NCI-H226 (cell line): ENCODE measurements around the gene SCN8A.

Experiments
- DNase-seq: peaks from one replicate; pipeline ENCODE4 v3.0.0-alpha.2; 2015

Gene SCN8A

DNA sequence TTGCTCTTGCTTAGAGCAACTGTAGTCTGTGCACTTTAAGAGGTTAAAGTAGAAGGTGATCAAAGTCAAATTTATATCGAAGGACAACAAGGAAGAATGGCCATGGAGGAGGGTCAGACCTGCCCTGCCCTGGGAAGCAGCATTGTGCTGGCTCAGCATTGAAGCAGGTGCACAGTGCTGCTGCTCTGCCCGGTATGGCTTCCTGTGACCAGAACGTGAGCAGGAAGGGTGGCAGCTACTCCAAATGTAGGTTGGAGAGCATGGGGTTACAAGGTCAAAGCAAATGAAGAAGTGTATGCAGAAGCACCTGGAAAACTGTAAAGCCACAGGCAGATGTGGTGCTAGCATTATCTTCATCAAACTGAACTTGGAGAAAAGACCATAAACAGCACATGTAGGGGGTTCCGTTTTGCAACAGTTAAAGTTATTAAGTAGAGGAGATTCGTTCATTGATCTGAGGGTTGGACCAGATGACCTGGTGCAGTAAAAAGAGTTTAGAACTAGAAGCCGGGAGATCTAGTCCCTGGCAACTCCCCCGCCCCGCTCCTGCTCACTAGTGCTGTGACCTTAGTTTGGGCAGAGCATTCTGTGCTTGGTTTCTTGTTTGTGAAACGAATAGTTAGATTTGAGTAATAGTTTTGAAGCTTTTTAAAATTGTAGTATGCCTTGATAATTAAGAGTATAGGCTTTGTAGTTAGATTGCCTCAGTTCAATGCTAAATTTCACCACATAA, 84.2 kb downstream of the SCN8A start:
- no peak for DNase-seq

DNA sequence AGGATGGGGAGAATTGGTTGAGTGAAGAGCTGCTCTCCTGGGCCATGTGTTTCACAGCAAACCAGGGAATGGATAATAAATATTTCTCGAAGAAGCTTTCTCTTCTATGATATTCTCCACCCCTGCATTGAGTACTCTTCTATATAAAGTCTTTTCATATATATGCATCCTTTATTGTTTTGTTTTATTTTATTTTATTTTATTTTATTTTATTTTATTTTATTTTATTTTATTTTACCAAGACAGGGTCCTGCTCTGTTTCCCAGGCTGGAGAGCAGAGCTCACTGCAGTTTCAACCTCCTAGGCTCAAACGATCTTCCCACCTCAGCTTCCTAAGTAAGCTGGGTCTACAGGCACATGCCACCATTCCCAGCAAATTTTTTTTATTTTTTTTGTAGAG, 85.8 kb downstream of the SCN8A start:
- DNase-seq: no peak

DNA sequence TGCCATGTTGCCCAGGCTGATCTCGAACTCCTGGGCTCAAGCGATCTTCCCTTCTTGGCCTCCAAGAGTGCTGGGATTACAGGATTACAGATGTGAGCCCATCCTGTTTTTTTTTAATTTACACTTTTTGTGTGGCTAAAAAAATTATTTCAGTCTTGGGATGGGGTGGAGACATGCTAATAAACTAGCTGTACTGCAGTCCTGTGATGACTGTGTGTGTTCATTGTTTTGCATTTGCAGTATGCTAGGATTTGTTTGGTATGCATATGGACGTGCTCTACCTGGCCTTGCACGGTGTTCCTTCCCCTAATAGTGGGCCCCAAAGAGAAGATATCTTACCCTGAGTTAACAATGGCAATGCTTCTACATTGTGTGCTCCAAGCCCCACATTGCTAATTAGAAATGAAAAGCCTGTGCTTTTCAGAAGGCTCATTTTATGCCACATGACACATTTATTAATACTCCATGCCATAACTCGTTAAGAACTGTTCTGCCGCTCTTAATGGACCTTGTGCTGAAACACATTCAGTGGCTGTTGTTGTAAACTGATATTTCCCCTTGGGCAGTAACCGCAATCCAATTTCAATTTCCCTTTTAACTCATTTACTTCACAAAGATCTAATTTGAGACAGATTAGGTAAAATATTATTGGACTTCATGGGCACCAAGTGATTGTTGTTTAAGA, 86.4 kb downstream of the SCN8A start:
- DNase-seq: no peak

DNA sequence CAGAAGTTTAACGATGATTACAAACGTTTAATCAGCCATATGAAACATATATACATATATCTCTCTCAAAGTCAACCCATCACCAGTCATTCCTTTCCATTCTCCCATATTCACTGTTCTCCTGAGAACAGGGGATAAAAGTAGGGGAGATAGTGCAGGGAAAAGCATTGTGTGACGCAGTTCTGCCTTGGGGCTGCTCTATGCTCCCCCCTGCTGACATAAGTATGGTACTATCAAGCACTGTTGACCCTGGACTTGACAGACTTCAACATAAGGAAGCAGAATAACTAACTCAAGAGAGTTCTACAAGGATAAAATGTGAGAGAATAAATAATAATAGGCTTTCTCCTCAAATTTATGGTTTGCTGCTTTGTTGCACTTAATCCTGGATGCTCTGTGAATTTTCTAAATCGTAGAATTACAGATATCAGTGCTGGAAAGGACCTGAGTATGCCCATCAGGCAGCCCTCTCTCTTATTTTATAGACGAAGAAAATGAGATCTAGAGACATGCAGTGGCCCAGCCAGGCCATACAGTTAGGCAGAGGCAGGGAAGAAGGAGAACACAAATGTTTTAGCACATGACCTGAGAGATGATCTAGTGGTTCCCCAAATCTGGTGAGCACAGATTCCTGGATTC, 87.2 kb downstream of the SCN8A start:
- DNase-seq: peak; percentile 37

DNA sequence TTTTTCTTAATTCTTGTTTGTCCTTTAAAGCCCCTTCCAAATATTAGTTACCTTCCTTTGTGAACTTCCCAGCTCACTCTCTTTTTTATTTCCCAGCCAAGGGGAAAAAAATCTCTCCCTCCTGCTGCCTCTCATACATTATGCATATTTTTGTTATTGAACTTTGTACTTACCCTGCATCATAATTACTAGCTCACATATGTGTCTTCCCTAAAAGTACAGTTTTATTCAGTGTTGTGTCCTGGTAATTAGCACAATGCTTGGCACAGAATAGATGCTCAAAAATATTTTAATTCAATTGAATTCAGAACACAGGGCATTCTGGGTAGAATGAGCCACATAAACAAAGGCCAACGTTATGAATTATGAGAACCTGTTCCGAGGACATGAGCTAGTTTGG, 91.9 kb downstream of the SCN8A start:
- no peak for DNase-seq

DNA sequence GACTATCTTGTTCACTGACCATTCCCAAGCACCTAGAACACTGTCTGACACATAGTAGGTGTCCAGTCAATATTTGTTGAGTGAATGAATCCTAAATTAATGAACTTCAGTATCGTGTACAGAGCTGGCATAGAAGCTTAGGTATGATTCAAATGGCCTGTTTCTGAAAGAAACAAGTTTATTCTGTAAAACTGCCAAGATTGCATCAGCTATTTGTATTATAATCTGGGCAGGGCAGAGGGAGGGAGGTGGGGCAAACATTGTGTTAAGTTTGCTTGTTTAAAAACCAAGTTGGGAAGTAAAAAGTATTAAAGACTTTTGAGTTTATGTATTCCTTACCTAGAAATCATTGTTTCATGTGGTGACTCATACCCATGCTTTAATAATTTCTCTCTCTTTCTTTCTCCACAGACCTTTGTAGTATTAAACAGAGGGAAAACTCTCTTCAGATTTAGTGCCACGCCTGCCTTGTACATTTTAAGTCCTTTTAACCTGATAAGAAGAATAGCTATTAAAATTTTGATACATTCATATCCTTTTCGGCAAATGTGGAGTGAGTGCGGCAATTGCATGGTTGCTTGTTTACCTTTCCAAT, 92.8 kb downstream of the SCN8A start:
- DNase-seq: peak; percentile 69

DNA sequence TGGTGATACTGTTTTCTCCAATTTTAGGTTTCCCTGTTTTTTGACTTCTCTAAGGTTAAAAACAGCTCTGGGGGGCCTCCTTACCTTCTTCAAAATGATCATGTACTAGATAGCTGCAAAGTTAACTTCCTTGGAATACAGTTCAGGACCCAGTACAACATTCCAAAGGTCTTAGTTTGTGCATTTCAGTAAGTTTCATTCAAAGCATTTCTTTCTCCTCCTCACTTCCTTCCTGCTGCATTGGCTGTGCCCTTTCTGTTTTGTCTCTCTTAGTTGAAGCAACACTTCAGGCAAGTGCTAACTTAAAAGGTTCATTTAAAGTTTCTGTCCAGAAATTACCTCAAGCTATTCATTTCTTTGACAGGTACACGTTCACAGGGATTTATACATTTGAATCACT, 95.7 kb downstream of the SCN8A start:
- peak; percentile 72 for DNase-seq

DNA sequence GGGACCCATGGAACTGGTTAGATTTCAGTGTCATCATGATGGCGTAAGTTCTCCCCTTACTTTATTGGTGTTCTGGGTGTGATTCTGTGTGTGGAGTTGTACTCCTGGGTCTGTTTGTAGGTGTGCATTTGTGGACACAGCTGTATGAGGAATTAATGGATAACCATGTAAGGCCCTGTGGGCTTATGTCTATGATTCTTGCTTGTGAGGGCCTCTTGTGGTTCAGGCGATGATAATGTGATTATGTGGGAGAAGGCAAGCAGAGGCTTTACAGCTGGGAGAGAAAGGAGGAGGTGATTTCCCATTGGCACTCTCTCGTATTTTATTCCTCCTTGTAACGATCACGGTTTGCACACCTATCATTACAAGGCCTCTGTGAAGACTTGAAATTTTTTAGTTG, 96.1 kb downstream of the SCN8A start:
- DNase-seq: peak; percentile 42

DNA sequence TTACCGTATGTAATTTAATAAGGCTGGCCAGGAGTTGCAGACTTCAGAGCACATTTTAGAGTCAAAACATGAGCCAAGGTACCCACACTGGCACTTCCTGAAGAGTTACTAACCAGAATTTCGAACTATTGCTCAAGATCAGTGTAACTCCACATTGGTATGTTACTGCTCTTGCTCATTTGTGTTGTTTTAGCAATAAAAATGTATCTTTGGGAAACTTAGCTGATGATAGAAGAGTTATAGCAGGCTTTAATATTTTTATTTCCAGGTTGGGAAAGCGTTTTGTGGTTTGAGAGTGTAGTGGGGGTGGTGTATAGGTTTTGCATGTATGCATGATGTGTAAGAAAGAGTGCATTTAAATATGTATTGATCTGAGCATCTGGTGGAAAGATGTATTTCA, 96.6 kb downstream of the SCN8A start:
- peak; percentile 75 for DNase-seq

DNA sequence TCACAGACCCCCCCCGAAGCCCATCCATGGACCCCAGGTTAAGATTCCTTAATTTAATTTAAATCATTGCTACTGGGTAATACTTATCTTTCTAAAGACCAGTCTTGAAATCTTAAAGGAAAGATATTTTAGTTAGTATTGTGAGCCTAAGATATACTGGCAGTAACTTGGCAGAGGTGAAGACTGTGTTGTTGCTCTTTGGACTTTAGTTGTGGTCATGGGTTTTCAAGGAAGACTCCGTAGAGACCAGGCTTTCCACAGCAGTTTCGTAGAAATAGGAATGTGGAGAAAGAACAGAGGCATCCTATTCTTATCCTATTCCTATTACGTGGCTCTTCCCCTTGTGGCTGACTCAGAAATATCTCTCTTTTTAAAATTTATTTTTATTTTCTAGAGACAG, 99.0 kb downstream of the SCN8A start:
- DNase-seq: no peak

DNA sequence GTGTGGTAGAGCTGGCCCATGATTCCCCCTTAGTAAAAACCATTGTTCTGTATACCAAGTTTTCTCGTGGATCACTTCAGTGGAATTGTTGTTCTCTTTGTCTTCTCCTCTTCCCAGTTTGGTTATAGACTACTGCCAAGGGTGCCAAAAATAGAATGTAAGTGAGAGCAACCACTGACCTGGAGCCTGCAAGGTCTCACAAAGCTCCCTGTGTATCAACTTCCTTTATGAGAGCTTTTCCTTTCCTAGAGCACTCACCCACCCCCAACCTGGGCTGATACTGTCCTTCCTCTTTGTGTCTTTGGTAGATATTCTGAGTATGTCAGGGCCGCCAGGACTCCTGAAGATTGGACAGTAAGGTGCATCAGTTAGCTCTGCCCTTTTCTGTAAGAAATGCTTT, 101.0 kb downstream of the SCN8A start:
- DNase-seq: no peak

DNA sequence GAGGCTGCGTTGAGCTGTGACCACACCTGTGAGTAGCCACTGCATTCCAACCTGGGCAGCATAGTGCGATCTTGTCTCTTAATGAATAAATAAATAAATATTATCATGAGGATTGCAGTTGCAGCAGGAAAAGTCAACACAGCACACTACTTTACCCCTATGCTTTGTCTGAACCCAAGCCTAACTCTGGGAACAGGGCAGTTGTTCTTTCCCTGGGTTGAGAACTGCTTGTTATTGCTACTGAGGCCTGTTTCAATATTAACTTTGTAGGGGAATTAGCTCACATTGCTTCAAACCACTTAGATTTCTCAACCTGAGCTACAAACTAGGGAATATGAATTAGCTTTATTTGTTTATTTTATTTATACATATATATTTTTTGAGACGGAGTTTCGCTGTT, 102.5 kb downstream of the SCN8A start:
- DNase-seq: no peak

DNA sequence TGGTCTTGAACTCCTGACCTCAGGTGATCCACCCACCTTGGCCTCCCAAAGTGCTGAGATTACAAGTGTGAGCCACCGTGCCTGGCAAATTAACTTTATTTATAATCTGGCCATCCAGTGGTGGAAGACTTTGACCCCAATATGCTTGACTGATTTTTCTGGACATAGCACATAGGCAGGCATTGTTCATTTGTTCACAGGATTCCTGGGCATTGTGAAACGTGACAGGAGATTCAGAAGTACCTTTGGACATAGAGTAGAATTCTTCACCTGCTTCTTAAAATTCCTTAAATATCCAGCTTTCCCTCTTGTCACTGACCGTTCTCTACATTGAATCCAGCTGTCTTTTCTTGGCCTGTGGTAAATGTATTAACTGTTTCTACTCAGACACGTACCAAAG, 103.1 kb downstream of the SCN8A start:
- DNase-seq: no peak

DNA sequence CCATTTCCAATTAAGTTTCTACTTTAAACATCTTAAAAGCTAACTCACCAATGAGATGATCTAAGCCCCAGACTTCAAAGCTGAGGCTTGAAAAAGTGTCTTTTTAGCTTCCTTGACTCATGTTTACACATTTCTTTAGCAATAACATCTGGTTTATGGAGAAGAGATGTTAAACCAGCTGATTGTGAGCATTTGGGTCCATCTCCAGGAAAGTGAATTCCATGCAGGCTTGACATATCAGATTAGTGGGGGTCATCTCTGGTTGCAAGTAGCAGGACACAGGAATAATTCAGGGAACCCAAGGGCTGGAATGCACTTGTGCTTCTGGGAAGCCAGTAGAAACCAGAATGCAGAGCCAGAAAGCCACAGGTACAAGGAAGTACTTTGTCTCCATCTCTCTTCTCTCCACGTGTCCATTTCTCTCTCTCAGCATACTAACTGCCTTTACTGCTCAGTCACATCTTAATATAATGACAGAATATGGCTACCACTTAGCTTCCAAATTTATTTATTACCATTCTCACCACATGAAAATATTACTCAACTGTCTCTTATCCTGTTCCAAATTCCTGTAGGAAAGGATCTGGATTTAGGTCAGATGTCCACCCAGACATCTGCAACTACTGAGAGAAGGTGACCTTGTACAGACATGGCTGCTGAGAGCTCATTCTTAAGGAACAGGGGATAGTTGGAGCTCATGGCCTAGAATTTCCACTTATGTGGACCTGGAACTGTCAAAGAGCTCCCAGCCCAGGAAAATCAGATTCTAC, 104.4 kb downstream of the SCN8A start:
- no peak for DNase-seq

DNA sequence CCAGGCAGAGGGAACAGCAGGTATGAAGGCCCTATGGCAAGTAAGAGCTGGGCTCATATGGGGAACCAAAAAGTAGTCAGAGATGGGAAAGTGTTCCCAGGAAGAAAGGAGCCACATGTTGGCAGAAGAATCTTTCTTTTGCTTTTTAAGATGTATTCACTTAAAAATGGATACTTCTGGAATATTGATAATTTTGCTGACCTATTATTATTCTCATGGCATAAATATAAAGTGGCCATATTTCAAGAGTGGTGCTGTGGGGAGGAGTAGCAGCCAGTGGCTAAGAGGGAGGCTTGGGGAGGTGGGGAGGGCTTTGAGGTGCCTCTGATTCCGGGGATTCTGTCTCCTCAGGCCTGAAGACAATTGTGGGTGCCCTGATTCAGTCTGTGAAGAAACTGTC, 108.2 kb downstream of the SCN8A start:
- DNase-seq: no peak

DNA sequence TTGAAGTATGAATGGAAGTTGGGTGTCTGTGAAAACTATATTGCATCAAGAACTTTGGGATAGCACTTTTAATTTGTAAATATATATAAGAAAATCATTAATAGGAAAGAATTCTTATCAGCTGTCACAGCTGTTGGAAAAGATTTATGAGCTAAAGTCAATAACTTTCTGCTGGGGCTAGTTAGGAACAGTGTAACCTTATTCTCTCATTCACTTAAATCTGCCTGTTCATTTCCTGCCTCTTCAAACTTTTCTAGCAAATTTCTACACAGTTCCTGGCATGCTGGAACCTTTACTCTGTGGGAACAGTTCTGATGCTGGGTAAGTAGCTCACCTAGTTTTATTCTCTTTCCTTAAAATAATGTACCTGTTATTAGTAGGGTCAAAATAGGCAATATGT, 109.9 kb downstream of the SCN8A start:
- no peak for DNase-seq

DNA sequence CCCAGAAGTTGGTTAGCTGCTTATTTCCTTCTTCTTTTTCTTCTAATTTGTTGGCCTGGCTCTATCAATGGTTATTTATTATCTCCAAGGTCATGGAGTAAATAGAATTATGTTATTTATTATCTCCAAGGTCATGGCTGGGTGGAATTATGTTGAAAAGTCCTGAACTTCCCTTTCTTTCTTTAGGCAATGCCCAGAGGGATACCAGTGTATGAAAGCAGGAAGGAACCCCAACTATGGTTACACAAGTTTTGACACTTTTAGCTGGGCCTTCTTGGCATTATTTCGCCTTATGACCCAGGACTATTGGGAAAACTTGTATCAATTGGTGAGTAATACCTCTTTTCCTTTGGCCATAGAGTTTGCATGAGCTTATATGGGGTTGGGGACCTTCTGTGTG, 111.6 kb downstream of the SCN8A start:
- no peak for DNase-seq

DNA sequence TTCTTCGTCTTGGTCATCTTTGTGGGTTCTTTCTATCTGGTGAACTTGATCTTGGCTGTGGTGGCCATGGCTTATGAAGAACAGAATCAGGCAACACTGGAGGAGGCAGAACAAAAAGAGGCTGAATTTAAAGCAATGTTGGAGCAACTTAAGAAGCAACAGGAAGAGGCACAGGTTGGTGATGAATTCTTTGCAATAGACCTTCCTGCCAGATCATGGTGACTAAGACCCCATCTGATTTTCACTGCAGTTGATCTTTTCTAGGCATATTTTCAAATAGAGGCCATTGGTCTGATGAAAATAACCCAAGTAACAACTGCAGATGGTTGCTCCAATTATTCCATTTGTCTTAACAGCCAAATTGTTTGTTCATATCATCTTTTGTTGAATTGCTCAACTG, 114.4 kb downstream of the SCN8A start:
- no peak for DNase-seq

DNA sequence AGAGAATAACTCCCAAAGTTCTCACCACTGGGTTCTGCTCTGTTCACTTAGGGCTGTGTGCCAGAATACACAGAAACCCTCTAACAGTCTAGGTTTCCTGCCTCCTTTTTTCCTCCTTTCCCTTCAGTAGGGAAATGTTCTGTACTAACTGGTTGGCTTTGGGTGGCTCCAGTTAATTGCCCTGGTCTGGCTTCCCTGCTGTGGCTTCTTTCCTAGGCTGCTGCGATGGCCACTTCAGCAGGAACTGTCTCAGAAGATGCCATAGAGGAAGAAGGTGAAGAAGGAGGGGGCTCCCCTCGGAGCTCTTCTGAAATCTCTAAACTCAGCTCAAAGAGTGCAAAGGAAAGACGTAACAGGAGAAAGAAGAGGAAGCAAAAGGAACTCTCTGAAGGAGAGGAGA, 115.2 kb downstream of the SCN8A start:
- DNase-seq: no peak

DNA sequence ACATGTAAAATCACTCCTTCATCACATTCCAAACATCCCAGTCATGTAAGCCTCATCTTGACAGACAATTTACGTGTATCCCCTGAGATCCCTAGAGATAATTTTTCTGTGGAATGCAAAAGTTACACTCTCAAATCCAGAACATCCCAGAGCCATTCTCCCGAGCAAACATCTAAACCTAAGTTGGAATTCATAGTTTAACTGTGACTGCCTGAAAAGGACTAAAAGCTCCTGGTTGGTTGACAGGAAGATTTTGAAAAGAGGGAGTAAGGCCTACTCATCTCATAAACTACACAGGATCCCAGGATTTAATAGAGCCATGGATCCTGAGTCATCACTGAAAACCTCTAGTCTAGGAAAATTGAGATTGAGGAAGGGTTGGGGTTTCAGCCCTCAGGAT, 123.6 kb downstream of the SCN8A start:
- DNase-seq: peak; percentile 74

DNA sequence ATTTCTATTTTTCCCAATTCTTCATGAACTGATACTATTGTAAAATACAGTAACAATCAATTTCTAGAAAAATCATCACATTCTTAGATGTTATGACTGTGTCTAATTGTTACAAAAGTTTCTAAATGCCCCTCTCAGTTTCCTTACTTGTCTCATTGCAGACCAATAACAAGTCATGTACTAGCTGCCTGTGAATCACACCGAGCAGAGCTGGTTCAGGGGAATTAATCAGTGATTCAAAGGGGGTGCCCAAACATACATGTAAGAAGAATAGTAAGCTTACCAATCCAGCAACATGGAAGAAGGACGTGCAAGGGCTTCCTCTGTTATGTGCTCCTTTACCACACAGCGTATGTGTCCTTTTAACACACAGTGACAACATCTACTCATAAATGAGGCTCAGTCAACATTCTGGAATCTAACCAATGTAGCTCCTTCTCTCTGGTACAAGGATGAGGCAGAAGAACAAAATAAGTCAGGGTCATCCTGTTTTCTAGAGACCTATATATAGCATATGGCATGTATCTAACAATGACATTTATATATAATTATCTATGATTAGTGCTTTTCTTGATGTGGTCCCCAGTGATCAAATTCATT, 126.4 kb downstream of the SCN8A start:
- no peak for DNase-seq

DNA sequence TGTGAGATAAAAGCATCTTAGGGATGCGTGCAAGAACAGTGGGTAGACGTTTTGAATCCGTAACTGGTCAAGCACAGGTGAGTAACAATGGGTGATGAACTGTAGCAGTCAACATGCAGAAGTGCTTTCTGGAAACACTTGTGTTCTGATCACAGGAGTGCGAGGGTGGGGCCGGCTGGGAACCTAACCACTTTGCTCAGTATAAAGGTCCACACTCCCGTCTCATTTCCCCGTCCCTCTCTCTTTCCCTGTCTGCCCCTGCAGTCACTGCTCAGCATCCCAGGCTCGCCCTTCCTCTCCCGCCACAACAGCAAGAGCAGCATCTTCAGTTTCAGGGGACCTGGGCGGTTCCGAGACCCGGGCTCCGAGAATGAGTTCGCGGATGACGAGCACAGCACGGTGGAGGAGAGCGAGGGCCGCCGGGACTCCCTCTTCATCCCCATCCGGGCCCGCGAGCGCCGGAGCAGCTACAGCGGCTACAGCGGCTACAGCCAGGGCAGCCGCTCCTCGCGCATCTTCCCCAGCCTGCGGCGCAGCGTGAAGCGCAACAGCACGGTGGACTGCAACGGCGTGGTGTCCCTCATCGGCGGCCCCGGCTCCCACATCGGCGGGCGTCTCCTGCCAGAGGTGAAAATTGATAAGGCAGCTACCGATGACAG, 130.4 kb downstream of the SCN8A start:
- no peak for DNase-seq
